Stimulated activated CD4-positive, alpha-beta T cell treated with anti-CD3 and anti-CD28 coated beads, TNF-alpha, amount 100 ng/mL, for 24 hours (primary cell): Measurements from ENCODE around the gene GGTLC1.

Experiments
- DNase-seq, 3 experiments: peaks; one replicate each; pipeline ENCODE4 v3.0.0-alpha.2; 2020; ENCODE audit warnings: low read depth in 3 of 3

The GGTLC1 gene

GRCh38 chr20:23966298-23966697 is 22.3 kb downstream of the GGTLC1 start:
- no peak for DNase-seq

- DNase-seq, result no peak
Observed at GRCh38 chr20:23963941-23964340, 24.6 kb downstream of the GGTLC1 start.

- no peak for DNase-seq
Observed at GRCh38 chr20:23962272-23962671, 26.3 kb downstream of the GGTLC1 start.

- no peak for DNase-seq
Observed at GRCh38 chr20:23959054-23959453, 29.5 kb downstream of the GGTLC1 start.

- DNase-seq, result no peak
Observed at GRCh38 chr20:23955896-23956295, 32.7 kb downstream of the GGTLC1 start.

GRCh38 chr20:23954008-23954745 is 34.4 kb downstream of the GGTLC1 start:
- DNase-seq, result no peak

- DNase-seq, result no peak
Observed at GRCh38 chr20:23946206-23946605, 42.4 kb downstream of the GGTLC1 start.

- DNase-seq, result no peak
Observed at GRCh38 chr20:23943304-23943703, 45.3 kb downstream of the GGTLC1 start.

- DNase-seq, result no peak
Observed at GRCh38 chr20:23939641-23940040, 48.9 kb downstream of the GGTLC1 start.

GRCh38 chr20:23939063-23939462 is 49.5 kb downstream of the GGTLC1 start:
- DNase-seq, result no peak

- no peak for DNase-seq
Observed at GRCh38 chr20:23938118-23938438, 50.5 kb downstream of the GGTLC1 start.

GRCh38 chr20:23937303-23938117 is 51.1 kb downstream of the GGTLC1 start:
- DNase-seq, result peak; percentile 33 to 44 (median 37)
